H9 (cell line): ENCODE data around the gene CEP152. TPM values are rescaled to one million over a fixed set of nuclear protein-coding genes. Genes with fewer than 3 reads are reported as not detected.

ENCODE experiments used
- DNase-seq: peaks from one replicate; pipeline ENCODE4 v3.0.0-alpha.2; 2017
- H2AFZ ChIP-seq: one replicate; pipeline ENCODE4 v1.6.1; 2013; ENCODE audit warnings: mild to moderate bottlenecking, low read length, control low read depth, moderate library complexity
- H2AK5ac ChIP-seq: 2 replicates; pipeline ENCODE4 v1.6.1; 2013; ENCODE audit warnings: low read length, control low read depth, mixed read lengths; ENCODE audit not compliant: insufficient read length
- H2BK120ac ChIP-seq: one replicate; pipeline ENCODE4 v1.6.1; 2013; ENCODE audit warnings: low read depth, mild to moderate bottlenecking, low read length, control low read depth, inconsistent platforms; ENCODE audit not compliant: poor library complexity, severe bottlenecking
- H2BK12ac ChIP-seq: 2 replicates; pipeline ENCODE4 v1.6.1; 2013; ENCODE audit warnings: low read length, control low read depth, mixed read lengths, low read depth; ENCODE audit not compliant: insufficient read length
- H2BK15ac ChIP-seq: 2 replicates; pipeline ENCODE4 v1.6.1; 2013; ENCODE audit warnings: low read depth, low read length, control low read depth
- H2BK20ac ChIP-seq: one replicate; pipeline ENCODE4 v1.6.1; 2013; ENCODE audit warnings: low read depth, mild to moderate bottlenecking, low read length, control low read depth, inconsistent platforms; ENCODE audit not compliant: poor library complexity, severe bottlenecking
- H2BK5ac ChIP-seq: 2 replicates; pipeline ENCODE4 v1.6.1; 2013; ENCODE audit warnings: low read length, control low read depth, mixed read lengths; ENCODE audit not compliant: insufficient read length
- H3K14ac ChIP-seq: 2 replicates; pipeline ENCODE4 v1.6.1; 2013; ENCODE audit warnings: low read length, control low read depth; ENCODE audit not compliant: insufficient read depth
- H3K18ac ChIP-seq: 2 replicates; pipeline ENCODE4 v1.6.1; 2013; ENCODE audit warnings: low read depth, mild to moderate bottlenecking, mixed read lengths, low read length, control low read depth; ENCODE audit not compliant: insufficient read length
- H3K23ac ChIP-seq: 2 replicates; pipeline ENCODE4 v1.6.1; 2013; ENCODE audit warnings: low read length, control low read depth, mixed read lengths, low read depth; ENCODE audit not compliant: insufficient read length
- H3K23me2 ChIP-seq: 2 replicates; pipeline ENCODE4 v1.6.1; 2013; ENCODE audit warnings: low read depth, mild to moderate bottlenecking, mixed read lengths, low read length, control low read depth; ENCODE audit not compliant: insufficient read length, poor library complexity, severe bottlenecking
- H3K27ac ChIP-seq: 2 replicates; pipeline ENCODE4 v1.5.1; 2013; ENCODE audit warnings: low read length, control low read depth, mixed read lengths, low read depth; ENCODE audit not compliant: insufficient read length
- H3K27me3 ChIP-seq: 2 replicates; pipeline ENCODE4 v1.6.1; 2013; ENCODE audit warnings: low read length, control low read depth, inconsistent platforms; ENCODE audit not compliant: insufficient read depth
- H3K4ac ChIP-seq: 2 replicates; pipeline ENCODE4 v1.6.1; 2013; ENCODE audit warnings: low read depth, mild to moderate bottlenecking, control low read depth, inconsistent platforms, low read length, moderate library complexity
- H3K4me1 ChIP-seq: 2 replicates; pipeline ENCODE4 v1.6.1; 2013; ENCODE audit warnings: low read length, control low read depth, inconsistent platforms; ENCODE audit not compliant: insufficient read depth
- H3K4me2 ChIP-seq: 2 replicates; pipeline ENCODE4 v1.6.1; 2013; ENCODE audit warnings: low read length, control low read depth, mixed read lengths; ENCODE audit not compliant: insufficient read length, insufficient read depth
- H3K56ac ChIP-seq: 2 replicates; pipeline ENCODE4 v1.6.1; 2013; ENCODE audit warnings: low read depth, mild to moderate bottlenecking, mixed read lengths, low read length, control low read depth; ENCODE audit not compliant: insufficient read length
- H3K79me1 ChIP-seq: 2 replicates; pipeline ENCODE4 v1.6.1; 2013; ENCODE audit warnings: low read depth, mild to moderate bottlenecking, moderate library complexity, low read length, control low read depth, inconsistent platforms; ENCODE audit not compliant: insufficient read depth, poor library complexity, severe bottlenecking
- H3K79me2 ChIP-seq: 2 replicates; pipeline ENCODE4 v1.6.1; 2013; ENCODE audit warnings: low read length, control low read depth, inconsistent platforms; ENCODE audit not compliant: insufficient read depth
- H3K9ac ChIP-seq: 2 replicates; pipeline ENCODE4 v1.6.1; 2013; ENCODE audit warnings: low read length, control low read depth, mixed read lengths; ENCODE audit not compliant: insufficient read length; ENCODE audit errors: extremely low read depth
- H3K9me3 ChIP-seq: one replicate; pipeline ENCODE4 v1.6.1; 2013; ENCODE audit warnings: low read depth, low read length, inconsistent platforms; ENCODE audit not compliant: control insufficient read depth
- H3T11ph ChIP-seq: one replicate; pipeline ENCODE4 v1.6.1; 2013; ENCODE audit warnings: mild to moderate bottlenecking, low read length, control low read depth, inconsistent platforms
- H4K20me1 ChIP-seq: one replicate; pipeline ENCODE4 v1.6.1; 2013; ENCODE audit not compliant: control insufficient read depth, insufficient read length, insufficient read depth
- H4K5ac ChIP-seq: 2 replicates; pipeline ENCODE4 v1.6.1; 2013; ENCODE audit warnings: low read depth, mild to moderate bottlenecking, mixed read lengths, low read length, control low read depth; ENCODE audit not compliant: insufficient read length
- H4K8ac ChIP-seq: replicated peaks from 2 replicates; pipeline ENCODE4 v1.6.1; 2013; ENCODE audit warnings: low read length, control low read depth, mixed read lengths, low read depth; ENCODE audit not compliant: insufficient read length
- H4K91ac ChIP-seq: 2 replicates; pipeline ENCODE4 v1.6.1; 2013; ENCODE audit warnings: low read depth, mild to moderate bottlenecking, moderate library complexity, mixed read lengths, low read length, control low read depth; ENCODE audit not compliant: insufficient read length
- H3K27ac Mint-ChIP-seq, 3 experiments: 2 replicates in 2 of 3; 3 replicates in 1 of 3; pipeline ENCODE4 v1.8.0; 2020 to 2021; ENCODE audit warnings: mixed read lengths in 3 of 3, mild to moderate bottlenecking in 1 of 3, moderate library complexity in 1 of 3
- H3K27me3 Mint-ChIP-seq: 2 replicates; pipeline ENCODE4 v1.8.0; 2021; ENCODE audit warnings: low read depth, mild to moderate bottlenecking, moderate library complexity, mixed read lengths
- H3K36me3 Mint-ChIP-seq, 3 experiments: 2 replicates in 2 of 3; 3 replicates in 1 of 3; pipeline ENCODE4 v1.8.0; 2020 to 2021; ENCODE audit warnings: low read depth in 3 of 3, mixed read lengths in 3 of 3; ENCODE audit not compliant: insufficient read depth in 1 of 3
- H3K4me1 Mint-ChIP-seq, 2 experiments: 2 replicates each; pipeline ENCODE4 v1.8.0; 2020; ENCODE audit warnings: mixed read lengths in 2 of 2
- H3K4me3 Mint-ChIP-seq, 2 experiments: 2 replicates in 1 of 2; 3 replicates in 1 of 2; pipeline ENCODE4 v1.8.0; 2020 to 2021; ENCODE audit warnings: mild to moderate bottlenecking in 2 of 2, mixed read lengths in 2 of 2, moderate library complexity in 1 of 2
- H3K9me3 Mint-ChIP-seq, 2 experiments: 2 replicates in 1 of 2; 3 replicates in 1 of 2; pipeline ENCODE4 v1.8.0; 2020; ENCODE audit warnings: mild to moderate bottlenecking in 2 of 2, mixed read lengths in 2 of 2, moderate library complexity in 1 of 2
- WGBS: extraction: QIAGEN DNeasy Blood & Tissue Kit; methylation state at CpG from one replicate; pipeline ENCODE4 v1.1.7; 2013; ENCODE audit warnings: missing lambda C conversion rate, low lambda C conversion rate, mixed read lengths; ENCODE audit not compliant: insufficient read length; ENCODE audit errors: extremely low coverage; 5-methylcytosine and 5-hydroxymethylcytosine counted together
- total RNA-seq: library from RNA; stranded (reverse); gene quantifications from 2 replicates; pipeline ENCODE4 v1.2.1, GENCODE V29; 2021
- TF ChIP-seq, protein P1 (sequence below): fragments of 200-600 bp; sonication (generic); conservative IDR thresholded peaks from 3 replicates; pipeline ENCODE4 v1.8.0; 2021; ENCODE audit warnings: antibody characterized with exemption, mild to moderate bottlenecking

Gene CEP152
- total RNA-seq, 1 experiment from 2014 or later = 10.9 TPM

DNA sequence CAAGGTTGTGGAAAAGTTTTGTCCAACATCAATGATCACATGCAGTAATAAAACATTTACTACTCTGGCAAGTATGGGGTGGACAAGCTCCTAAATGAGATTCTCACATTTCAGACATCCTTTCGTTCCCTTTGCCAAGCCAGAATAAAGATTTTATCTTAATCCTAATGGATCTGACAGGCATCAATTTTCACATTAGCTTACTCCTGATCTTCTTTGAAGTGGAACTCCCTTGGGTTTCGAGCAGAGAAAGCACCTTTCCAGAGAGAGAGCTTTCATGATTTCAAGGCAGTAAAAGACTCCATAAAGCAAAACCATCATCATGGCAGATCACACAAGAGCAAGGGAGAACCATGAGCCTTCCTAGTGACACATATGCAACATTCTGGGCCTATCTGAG, 39.8 kb upstream of the CEP152 start:
- H2BK5ac ChIP-seq = no peak overlapping the region
- no peak overlapping the region for H3K56ac ChIP-seq
- Mint-ChIP-seq H3K27ac (no peak overlapping the region), H3K9me3 (no peaks in the 10 kb centered on the region; a peak in 1 of 5 replicates), H3K4me1 (peaks cover 5% of the 10 kb centered on the region in 2 experiments), H3K4me3 (no peak overlapping the region), H3K27me3 (peaks cover 2% of the 10 kb centered on the region; the same call in 1 of the 2 replicates), H3K36me3 (no peaks in the 10 kb centered on the region)
- no peak overlapping the region for H4K8ac ChIP-seq
- no peak overlapping the region for H3K4ac ChIP-seq
- no peaks in the 10 kb centered on the region for H3K27me3 ChIP-seq
- no CpG with 5 or more reads among the region's 2 CpGs for WGBS
- no peak overlapping the region for H4K91ac ChIP-seq
- H3K23ac ChIP-seq = no peak overlapping the region
- H4K20me1 ChIP-seq = no peaks in the 10 kb centered on the region
- H3K9ac ChIP-seq = no peak overlapping the region
- no peak overlapping the region for H2BK20ac ChIP-seq
- H2BK15ac ChIP-seq = no peak overlapping the region
- DNase-seq = no peak
- H4K5ac ChIP-seq = no peak overlapping the region
- no peaks in the 10 kb centered on the region for H3K9me3 ChIP-seq
- H3K79me2 ChIP-seq = no peaks in the 10 kb centered on the region
- H2BK120ac ChIP-seq = no peak overlapping the region
- H3K27ac ChIP-seq = no peak overlapping the region
- H3K4me2 ChIP-seq = no peak overlapping the region
- H2AFZ ChIP-seq = no peak overlapping the region
- peaks cover 2% of the 10 kb centered on the region; the same call in 1 of the 2 replicates for H3K4me1 ChIP-seq
- no peaks in the 10 kb centered on the region for H3K79me1 ChIP-seq
- H3K14ac ChIP-seq = no peak overlapping the region
- H3T11ph ChIP-seq = no peak overlapping the region
- H2AK5ac ChIP-seq = no peak overlapping the region
- TF ChIP-seq, protein P1, sequence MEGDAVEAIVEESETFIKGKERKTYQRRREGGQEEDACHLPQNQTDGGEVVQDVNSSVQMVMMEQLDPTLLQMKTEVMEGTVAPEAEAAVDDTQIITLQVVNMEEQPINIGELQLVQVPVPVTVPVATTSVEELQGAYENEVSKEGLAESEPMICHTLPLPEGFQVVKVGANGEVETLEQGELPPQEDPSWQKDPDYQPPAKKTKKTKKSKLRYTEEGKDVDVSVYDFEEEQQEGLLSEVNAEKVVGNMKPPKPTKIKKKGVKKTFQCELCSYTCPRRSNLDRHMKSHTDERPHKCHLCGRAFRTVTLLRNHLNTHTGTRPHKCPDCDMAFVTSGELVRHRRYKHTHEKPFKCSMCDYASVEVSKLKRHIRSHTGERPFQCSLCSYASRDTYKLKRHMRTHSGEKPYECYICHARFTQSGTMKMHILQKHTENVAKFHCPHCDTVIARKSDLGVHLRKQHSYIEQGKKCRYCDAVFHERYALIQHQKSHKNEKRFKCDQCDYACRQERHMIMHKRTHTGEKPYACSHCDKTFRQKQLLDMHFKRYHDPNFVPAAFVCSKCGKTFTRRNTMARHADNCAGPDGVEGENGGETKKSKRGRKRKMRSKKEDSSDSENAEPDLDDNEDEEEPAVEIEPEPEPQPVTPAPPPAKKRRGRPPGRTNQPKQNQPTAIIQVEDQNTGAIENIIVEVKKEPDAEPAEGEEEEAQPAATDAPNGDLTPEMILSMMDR = no peak
- no peaks in the 10 kb centered on the region for H3K23me2 ChIP-seq
- no peak overlapping the region for H3K18ac ChIP-seq
- H2BK12ac ChIP-seq = no peak overlapping the region
